Measurements from ENCODE around the gene JARID2. TPM values are rescaled to one million over a fixed set of nuclear protein-coding genes. Genes with fewer than 3 reads are reported as not detected.

JARID2 gene
- polyA plus RNA-seq, 1 experiment: 9.7 TPM

GRCh38 chr6:15433511-15433861 lies 187.6 kb downstream of the JARID2 start:
- H3K9me3 ChIP-seq (ENCODE audit: control insufficient read depth, insufficient read depth, low read length): no peaks in the 10 kb centered on the region; the same call in none of the 2 replicates
- TF ChIP-seq CTCF (IDR thresholded peaks at IDR 0.05; ENCODE audit: low read depth, low read length): no peak
- no peak for DNase-seq (ENCODE audit: low read depth, low spot score)
- POLR2A ChIA-PET: no interaction called here
- no peaks in the 10 kb centered on the region for H3K27me3 ChIP-seq (ENCODE audit: control insufficient read depth, insufficient read depth, low read length)
- CTCF ChIA-PET: interaction anchor here (3.1 kb wide), 1 partner anchor 8 kb away, joined by 16 read pairs; no protein-coding TSS in a partner anchor
- no peak overlapping the region for H3K27ac ChIP-seq (ENCODE audit: low read depth, low read length)
- H3K4me3 ChIP-seq (ENCODE audit: low read depth, low read length): no peak overlapping the region

GRCh38 chr6:15434263-15434662 lies 188.4 kb downstream of the JARID2 start:
- no peak for TF ChIP-seq CTCF (IDR thresholded peaks at IDR 0.05; ENCODE audit: low read depth, low read length)
- DNase-seq (ENCODE audit: low read depth, low spot score): no peak
- Histone ChIP-seq H3K27me3 (ENCODE audit: control insufficient read depth, insufficient read depth, low read length) (no peaks in the 10 kb centered on the region), H3K4me3 (ENCODE audit: low read depth, low read length) (no peak overlapping the region), H3K9me3 (ENCODE audit: control insufficient read depth, insufficient read depth, low read length) (no peaks in the 10 kb centered on the region; the same call in none of the 2 replicates), H3K27ac (ENCODE audit: low read depth, low read length) (no peak overlapping the region)
- ChIA-PET POLR2A (no interaction called here), CTCF (no interaction called here)

GRCh38 chr6:15434823-15435380 lies 189.0 kb downstream of the JARID2 start:
- no peak overlapping the region for H3K27ac ChIP-seq (ENCODE audit: low read depth, low read length)
- DNase-seq (ENCODE audit: low read depth, low spot score): no peak
- no peaks in the 10 kb centered on the region; the same call in none of the 2 replicates for H3K9me3 ChIP-seq (ENCODE audit: control insufficient read depth, insufficient read depth, low read length)
- no peaks in the 10 kb centered on the region for H3K27me3 ChIP-seq (ENCODE audit: control insufficient read depth, insufficient read depth, low read length)
- CTCF ChIA-PET: interaction anchor here (0.6 to 0.7 kb wide), 2 partner anchors 446 to 1286 kb away, joined by 4 read pairs; no protein-coding TSS in a partner anchor
- no peak overlapping the region for H3K4me3 ChIP-seq (ENCODE audit: low read depth, low read length)
- POLR2A ChIA-PET: no interaction called here
- TF ChIP-seq CTCF (IDR thresholded peaks at IDR 0.05; ENCODE audit: low read depth, low read length): no peak

GRCh38 chr6:15435468-15435867 lies 189.6 kb downstream of the JARID2 start:
- Histone ChIP-seq H3K9me3 (ENCODE audit: control insufficient read depth, insufficient read depth, low read length) (no peaks in the 10 kb centered on the region; the same call in none of the 2 replicates), H3K27me3 (ENCODE audit: control insufficient read depth, insufficient read depth, low read length) (no peaks in the 10 kb centered on the region), H3K27ac (ENCODE audit: low read depth, low read length) (no peak overlapping the region), H3K4me3 (ENCODE audit: low read depth, low read length) (no peak overlapping the region)
- POLR2A ChIA-PET: no interaction called here
- CTCF ChIA-PET: interaction anchor here (0.6 to 0.7 kb wide), 2 partner anchors 446 to 1287 kb away, joined by 4 read pairs; no protein-coding TSS in a partner anchor
- DNase-seq (ENCODE audit: low read depth, low spot score): no peak
- TF ChIP-seq CTCF (IDR thresholded peaks at IDR 0.05; ENCODE audit: low read depth, low read length): no peak

GRCh38 chr6:15436451-15436850 lies 190.6 kb downstream of the JARID2 start:
- ChIA-PET CTCF (no interaction called here), POLR2A (no interaction called here)
- TF ChIP-seq CTCF (IDR thresholded peaks at IDR 0.05; ENCODE audit: low read depth, low read length): no peak
- Histone ChIP-seq H3K4me3 (ENCODE audit: low read depth, low read length) (no peak overlapping the region), H3K27ac (ENCODE audit: low read depth, low read length) (no peak overlapping the region), H3K27me3 (ENCODE audit: control insufficient read depth, insufficient read depth, low read length) (no peaks in the 10 kb centered on the region), H3K9me3 (ENCODE audit: control insufficient read depth, insufficient read depth, low read length) (no peaks in the 10 kb centered on the region; the same call in none of the 2 replicates)
- DNase-seq (ENCODE audit: low read depth, low spot score): no peak
